ENCODE measurements around the gene ATP9A.
"Not testable (repeated sequence)": the region's sequence is repeated elsewhere in the genome, so short reads cannot be mapped to it uniquely, and the experiment has no call there.

The ATP9A gene

GRCh38 chr20:51752343-51752951 is 15.7 kb downstream of the ATP9A start:
- no peak overlapping the region for H3K4me3 ChIP-seq (ENCODE audit: low read depth, low read length)

GRCh38 chr20:51750770-51751388 is 17.3 kb downstream of the ATP9A start:
- no peak overlapping the region for H3K4me3 ChIP-seq (ENCODE audit: low read depth, low read length)

- no peak overlapping the region for H3K4me3 ChIP-seq (ENCODE audit: low read depth, low read length)
Observed at GRCh38 chr20:51750037-51750769, 18.0 kb downstream of the ATP9A start.

- H3K4me3 ChIP-seq (ENCODE audit: low read depth, low read length), result no peak overlapping the region
Observed at GRCh38 chr20:51749674-51750036, 18.5 kb downstream of the ATP9A start.

GRCh38 chr20:51747182-51747911 is 20.8 kb downstream of the ATP9A start:
- no peak overlapping the region for H3K4me3 ChIP-seq (ENCODE audit: low read depth, low read length)

- H3K4me3 ChIP-seq (ENCODE audit: low read depth, low read length), result no peak overlapping the region
Observed at GRCh38 chr20:51745804-51746203, 22.4 kb downstream of the ATP9A start.

GRCh38 chr20:51740838-51741237 is 27.4 kb downstream of the ATP9A start:
- no peak overlapping the region for H3K4me3 ChIP-seq (ENCODE audit: low read depth, low read length)

- H3K4me3 ChIP-seq (ENCODE audit: low read depth, low read length), result not testable (repeated sequence)
Observed at GRCh38 chr20:51740308-51740707, 27.9 kb downstream of the ATP9A start.

- no peak overlapping the region for H3K4me3 ChIP-seq (ENCODE audit: low read depth, low read length)
Observed at GRCh38 chr20:51739722-51740249, 28.4 kb downstream of the ATP9A start.

- no peak overlapping the region for H3K4me3 ChIP-seq (ENCODE audit: low read depth, low read length)
Observed at GRCh38 chr20:51738877-51739447, 29.2 kb downstream of the ATP9A start.

- not testable (repeated sequence) for H3K4me3 ChIP-seq (ENCODE audit: low read depth, low read length)
Observed at GRCh38 chr20:51738261-51738660, 29.9 kb downstream of the ATP9A start.

- H3K4me3 ChIP-seq (ENCODE audit: low read depth, low read length), result no peak overlapping the region
Observed at GRCh38 chr20:51736947-51737346, 31.2 kb downstream of the ATP9A start.

- H3K4me3 ChIP-seq (ENCODE audit: low read depth, low read length), result no peak overlapping the region
Observed at GRCh38 chr20:51735728-51736600, 32.2 kb downstream of the ATP9A start.

- no peak overlapping the region for H3K4me3 ChIP-seq (ENCODE audit: low read depth, low read length)
Observed at GRCh38 chr20:51734876-51735720, 33.1 kb downstream of the ATP9A start.

- no peak overlapping the region for H3K4me3 ChIP-seq (ENCODE audit: low read depth, low read length)
Observed at GRCh38 chr20:51733070-51733469, 35.1 kb downstream of the ATP9A start.

- no peak overlapping the region for H3K4me3 ChIP-seq (ENCODE audit: low read depth, low read length)
Observed at GRCh38 chr20:51732096-51732791, 35.9 kb downstream of the ATP9A start.

GRCh38 chr20:51731731-51732095 is 36.5 kb downstream of the ATP9A start:
- no peak overlapping the region for H3K4me3 ChIP-seq (ENCODE audit: low read depth, low read length)

- no peak overlapping the region for H3K4me3 ChIP-seq (ENCODE audit: low read depth, low read length)
Observed at GRCh38 chr20:51729771-51730170, 38.4 kb downstream of the ATP9A start.

- H3K4me3 ChIP-seq (ENCODE audit: low read depth, low read length), result no peak overlapping the region
Observed at GRCh38 chr20:51728737-51729136, 39.5 kb downstream of the ATP9A start.

Data from iPS-11a (cell line).